Activated CD4-positive, alpha-beta T cell treated with anti-CD3 and anti-CD28 coated beads, Interleukin-2, amount 50 U/mL, for 24 hours (primary cell): Measurements from ENCODE around the gene TSHZ2.

Source experiments
- DNase-seq, 2 donors: peaks; one replicate each; pipeline ENCODE4 v3.0.0-alpha.2; 2020; ENCODE audit warnings: low read depth in 1 of 2, low spot score in 1 of 2

Gene TSHZ2

DNA sequence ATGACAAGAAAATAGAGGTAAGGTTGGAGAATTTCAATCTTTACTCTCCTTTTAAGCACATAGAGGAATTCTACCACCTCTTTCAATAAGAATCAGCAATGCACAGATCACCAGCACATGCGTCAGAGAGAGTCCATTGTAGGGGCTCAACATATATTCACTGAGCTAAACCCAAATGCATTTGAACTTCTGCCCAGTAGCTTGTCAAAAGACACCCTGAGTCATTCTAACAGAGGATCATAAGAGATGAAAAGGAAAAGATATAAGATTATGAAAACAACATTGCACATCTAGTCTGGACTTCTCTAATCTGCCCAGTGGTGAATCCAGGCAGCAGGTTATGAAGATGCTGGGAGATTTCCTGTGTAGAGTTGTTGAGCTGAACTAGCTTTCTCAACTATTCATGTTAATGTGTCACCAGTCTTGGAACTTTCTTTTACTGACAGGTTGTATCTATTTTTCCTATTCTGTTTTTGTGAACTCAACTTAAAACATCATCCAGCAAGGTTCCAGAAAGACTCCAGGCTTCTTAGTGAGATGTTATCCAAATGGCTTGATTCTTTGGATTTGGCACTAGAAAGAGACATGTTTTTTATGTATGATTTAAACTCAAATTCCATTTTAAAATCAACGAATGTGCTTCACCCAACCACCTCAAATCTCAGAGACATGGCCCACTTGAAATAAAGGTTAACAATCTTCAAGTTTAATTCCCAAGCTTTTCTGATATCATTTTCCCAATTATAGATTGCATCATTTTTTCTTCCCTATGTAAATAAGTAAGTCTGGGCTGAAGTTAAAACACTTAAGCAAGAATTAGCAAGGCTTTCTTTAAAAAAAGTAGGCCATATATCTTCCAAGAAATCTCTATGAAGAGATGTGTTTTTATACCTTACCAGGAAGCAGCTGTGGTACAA is 89.3 kb downstream of the TSHZ2 start:
- no peak for DNase-seq

DNA sequence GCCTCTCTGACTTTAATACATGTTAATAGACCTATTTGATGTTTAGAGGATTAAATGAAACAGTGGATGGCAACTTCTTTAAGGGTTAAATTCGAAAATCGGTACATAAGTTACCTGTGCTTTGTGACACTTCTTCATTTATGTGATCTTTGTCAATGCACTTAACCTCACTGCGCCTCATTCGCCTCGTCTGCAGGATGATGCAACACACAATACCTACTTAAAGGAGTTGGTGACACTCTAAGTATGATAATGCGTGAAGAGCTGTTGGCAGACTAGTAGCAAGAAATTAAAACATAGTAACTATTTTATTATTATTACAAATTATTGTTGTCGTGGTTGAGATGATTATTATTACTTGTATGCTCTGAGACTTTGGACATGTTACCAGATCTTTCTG is 92.8 kb downstream of the TSHZ2 start:
- no peak for DNase-seq

DNA sequence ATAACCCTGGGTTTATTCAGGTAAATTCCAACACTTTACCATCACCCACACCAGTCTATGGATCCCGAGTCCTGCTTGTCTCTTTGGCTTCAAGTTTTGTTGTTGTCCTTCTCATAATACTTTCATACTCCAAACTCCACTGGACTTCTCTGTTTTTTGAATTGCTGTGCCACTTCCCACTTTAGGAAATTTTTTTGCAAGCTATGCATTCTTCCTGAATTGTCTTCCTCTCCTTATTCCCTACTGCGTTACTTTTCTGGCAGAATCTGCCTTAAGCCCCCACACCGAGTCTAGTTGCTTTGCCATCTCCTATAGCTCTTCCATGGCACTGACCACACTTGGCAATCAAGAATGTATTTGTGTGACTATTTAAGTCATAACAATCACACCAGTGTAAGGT is 96.1 kb downstream of the TSHZ2 start:
- DNase-seq = no peak

DNA sequence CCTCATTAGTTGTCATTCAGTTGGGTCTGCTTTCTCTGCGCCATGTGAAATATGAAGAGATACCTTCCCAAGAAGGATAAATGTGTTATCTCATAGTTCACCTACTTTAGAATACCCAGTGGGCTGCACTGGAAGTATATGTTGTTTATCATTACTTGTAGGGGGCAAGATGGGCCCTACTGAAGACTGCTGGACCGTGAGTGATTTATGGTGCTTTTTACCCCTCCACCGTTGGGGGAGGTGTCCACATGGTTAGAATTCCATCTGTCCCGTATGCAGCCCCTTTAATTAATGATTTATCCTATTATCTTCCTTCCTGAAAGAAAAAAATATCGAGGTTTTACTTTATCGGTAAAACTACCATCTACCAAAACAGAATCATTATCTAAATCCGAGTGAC is 97.0 kb downstream of the TSHZ2 start:
- DNase-seq = no peak

DNA sequence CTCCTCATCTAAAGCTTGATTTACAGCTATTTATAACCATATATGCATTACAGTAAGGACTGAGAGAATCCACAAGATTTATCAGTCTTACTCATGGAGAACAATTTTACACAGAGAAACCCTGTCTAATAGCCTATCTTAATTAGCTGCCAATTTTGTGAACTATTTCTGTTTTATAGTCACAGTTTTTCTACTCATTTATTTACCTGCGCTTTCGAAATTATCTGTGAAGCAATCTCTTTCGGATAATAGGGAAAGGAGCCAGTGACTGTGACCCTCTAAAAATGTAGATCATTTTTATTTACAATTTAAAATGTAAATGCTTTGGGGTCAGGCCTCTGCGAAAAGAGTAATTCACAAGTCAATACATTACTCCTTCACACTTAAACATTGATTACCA is 98.1 kb downstream of the TSHZ2 start:
- no peak for DNase-seq

DNA sequence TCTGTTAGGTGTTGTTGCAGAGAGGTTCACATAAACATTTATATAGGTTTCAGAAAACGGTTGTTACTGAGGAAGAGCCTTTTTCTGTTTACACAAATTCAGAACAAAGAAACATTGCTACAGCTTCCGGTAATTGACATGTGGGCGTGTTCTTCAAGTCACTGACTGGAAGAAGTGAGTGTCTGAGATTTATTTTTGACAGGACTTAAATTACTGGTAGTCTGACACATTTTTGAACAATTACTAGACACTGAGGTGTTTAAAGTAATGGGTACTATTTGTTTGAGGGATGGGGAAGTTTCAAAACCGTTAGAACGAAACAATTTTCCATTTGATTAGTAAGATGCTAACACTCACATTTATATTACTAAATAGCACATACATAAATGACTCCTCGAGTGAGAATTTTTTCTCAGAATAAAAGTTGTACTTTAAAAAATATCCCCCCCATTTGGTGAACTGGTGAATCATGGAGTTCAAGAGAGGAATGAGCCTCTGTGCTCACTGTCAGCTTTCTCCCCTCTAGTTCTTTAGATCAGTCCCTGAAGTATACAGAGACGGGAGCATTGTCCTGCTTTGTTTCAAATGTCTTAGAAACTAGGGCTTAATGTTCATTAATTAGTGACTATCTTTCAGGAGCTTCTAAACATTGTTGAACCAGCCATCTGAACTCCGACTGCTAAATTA is 98.7 kb downstream of the TSHZ2 start:
- DNase-seq = peak in 1 of 2 donors; percentile 34

DNA sequence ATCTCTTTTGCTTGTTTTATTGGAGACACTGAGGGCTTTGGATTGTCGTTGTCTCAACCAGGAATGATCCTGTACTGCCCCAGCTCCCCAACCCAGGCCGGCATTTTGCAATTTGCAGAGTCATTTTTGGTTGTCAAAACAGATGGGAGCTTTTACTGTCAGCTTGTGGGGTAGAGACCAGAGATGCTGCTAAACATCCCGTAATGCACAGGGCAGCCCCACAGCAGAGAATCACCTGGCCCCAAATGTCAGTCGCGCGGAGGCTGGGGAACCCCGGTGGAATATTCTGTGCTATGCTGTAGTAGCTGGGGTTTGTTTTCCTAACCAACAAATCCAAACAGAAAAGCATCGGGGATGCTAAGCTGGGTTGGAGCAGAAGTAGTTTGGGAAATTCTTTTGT is 99.7 kb downstream of the TSHZ2 start:
- no peak for DNase-seq

DNA sequence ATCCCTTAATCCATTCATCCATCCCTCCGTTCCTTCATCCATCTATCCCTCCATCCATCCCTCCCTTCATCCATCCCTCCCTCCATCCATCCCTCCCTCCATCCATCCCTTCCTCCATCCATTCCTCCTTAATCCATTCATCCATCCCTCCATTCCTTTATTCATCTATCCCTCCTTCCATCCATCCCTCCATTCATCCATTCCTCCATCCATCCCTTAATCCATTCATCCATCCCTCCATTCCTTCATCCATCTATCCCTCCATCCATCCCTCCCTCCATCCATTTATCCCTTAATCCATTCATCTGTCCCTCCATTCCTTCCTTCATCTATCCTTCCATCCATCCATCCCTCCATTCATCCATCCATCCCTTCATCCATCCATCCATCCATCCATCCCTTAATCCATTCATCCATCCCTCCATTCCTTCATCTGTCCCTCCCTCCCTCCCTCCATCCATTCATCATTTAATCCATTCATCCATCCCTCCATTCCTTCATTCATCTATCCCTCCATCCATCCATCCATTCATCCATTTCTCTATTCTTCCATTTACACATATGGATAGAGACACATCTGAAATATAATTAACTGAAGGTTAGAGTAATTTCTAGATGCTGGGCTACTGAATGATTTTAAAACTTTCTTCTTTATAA is 100.9 kb downstream of the TSHZ2 start:
- DNase-seq = no peak

DNA sequence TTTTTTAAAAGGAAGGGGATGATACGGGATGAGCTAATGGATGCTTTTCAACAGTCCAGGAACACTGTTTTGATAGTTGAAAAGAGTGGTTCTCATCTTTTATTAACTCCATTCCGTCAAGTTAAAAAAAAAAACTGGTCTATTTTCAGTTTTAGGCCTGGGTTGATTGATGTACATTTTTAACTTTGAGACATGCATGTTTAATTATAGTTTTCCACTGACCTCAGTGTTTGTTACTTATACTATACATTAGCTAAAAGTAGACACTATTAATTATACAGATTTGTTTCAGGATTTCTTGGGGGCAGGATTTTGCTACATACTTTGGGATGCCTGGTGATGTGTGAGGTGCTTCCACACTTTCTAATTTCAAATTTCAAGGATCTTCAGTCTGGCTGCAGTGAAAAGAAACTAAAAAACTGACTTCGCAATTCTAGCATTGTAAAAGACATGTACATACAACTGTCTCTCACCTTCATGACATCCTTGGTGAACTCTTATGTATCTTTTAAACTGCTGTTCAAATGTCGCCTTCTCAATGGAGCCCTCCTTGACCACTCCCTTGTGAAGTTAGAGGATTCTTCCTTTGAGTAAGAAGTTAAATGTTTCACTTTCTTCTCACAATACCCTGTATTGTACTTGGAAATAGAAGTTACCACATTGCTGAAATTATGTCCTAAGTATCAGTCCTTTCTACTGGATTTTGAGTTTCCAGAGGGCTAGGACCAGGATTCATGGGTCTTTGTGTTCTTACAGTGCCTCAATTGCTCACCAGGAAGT is 101.7 kb downstream of the TSHZ2 start:
- no peak for DNase-seq

DNA sequence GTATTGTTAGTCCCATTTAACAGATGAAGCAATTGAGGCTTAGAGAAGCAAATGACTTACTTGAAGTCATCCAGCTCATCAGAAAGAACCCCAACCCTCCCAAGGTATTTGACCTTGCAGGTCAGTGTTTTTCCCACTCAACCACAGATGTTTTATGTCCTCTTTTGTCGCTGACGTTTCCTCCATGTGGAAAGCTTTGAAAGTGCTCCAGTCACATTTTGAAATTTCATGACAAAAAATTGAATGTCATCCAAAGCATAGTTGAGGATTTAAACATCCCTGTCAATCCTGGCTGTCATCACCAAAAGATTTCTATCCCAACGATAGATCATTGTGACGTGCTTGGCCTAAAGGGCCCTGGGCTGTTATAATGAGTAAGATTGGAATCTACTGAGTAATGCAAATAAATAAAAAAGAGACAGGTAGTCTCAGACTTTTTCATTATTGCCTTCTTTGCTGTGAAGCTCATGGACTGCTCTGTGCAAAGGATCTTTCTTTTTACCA is 102.7 kb downstream of the TSHZ2 start:
- DNase-seq = no peak

DNA sequence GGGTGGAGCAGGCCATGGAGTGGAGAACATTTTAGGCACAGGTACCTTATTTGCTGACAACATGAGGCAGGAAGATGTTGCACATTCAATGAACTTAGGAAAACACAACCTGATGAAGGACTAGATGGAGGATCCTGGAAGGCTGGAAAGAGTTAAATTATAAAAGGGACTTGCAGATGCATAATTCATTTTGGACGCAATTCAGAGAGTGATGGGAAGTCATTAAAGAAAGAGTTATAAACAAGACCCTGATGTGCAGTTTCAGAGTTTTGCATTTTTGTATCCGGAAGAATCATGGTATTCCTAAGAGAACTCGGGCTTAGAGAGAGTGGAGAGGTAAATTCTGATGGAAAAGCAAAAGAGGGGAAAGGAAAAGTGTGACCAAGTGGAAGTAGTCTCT is 104.5 kb downstream of the TSHZ2 start:
- DNase-seq = no peak

DNA sequence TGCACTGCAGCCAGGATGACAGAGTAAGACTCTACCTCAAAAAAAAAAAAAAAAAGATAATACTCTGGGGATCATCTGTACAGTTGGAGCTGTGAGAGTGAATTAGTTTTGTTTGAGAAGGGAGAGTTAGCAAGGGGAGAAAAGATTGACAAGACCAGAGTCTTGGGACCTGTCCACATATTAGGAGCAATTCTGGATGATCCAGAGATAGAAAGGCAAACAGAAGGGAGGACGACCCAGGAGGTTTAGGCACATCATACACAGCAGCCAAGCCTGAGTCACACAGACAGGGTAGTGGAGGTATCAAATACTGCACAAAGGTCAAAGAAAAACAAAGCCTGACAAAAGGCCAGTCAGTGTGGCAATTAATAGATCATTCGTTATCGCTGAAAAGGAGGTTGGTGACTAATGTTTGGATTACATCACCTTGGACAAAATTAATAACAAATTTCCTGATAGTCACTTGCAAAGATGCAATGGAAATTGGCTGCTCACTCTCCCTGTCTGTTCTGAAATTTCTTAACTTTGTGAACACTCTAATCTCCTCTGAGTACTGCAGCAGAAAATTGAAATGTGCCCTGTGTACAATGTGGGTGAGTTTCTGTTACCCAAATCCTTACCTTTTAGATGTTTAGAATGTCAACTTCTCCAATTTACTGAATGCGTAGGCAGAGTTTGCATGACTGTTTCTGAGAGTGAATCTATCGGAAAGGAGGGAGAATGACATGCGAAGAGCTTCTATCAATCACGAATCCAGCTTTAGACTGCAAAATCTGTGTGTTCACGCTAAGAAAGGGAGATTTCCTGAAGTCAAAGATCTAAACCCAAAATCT is 105.4 kb downstream of the TSHZ2 start:
- peak in 1 of 2 donors; percentile 36 for DNase-seq

DNA sequence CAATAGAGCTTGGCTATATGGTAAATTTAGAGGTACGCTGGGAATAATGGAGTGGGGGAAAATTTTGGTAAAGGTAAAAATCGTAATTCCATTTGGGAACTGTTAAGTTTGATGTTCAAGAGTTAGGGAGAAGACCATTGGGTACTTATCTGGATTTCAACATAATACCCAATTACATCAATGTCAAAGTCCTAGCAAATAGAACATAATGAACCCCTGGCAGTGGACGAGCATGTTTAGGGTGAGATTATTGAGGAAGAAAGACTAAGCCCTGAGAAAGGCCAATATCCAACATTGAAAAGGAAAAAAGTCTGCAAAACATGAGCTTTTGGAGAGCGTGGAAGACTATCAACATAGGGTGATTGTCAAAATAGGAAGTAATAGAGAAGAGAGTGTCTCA is 106.6 kb downstream of the TSHZ2 start:
- DNase-seq = no peak

DNA sequence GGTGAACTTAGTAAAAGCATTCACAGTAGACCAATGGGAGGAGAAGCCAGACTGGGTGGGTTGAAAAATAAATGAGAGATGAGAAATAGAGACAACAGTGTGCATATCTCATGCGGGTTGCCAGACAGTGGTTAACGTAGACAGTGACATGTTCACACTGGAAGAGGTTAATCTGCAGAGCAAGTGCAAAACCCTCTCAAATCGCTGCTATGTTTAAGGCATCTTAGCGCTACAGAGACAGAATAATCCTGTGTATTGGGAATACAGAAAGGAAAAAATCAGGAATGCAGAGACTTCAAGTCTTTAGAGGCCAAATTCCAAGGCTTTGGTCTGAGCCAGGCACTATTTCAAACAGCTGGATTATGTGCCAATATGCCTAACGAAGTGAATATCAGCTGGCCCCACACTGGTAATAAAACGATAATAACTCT is 107.1 kb downstream of the TSHZ2 start:
- DNase-seq = no peak

DNA sequence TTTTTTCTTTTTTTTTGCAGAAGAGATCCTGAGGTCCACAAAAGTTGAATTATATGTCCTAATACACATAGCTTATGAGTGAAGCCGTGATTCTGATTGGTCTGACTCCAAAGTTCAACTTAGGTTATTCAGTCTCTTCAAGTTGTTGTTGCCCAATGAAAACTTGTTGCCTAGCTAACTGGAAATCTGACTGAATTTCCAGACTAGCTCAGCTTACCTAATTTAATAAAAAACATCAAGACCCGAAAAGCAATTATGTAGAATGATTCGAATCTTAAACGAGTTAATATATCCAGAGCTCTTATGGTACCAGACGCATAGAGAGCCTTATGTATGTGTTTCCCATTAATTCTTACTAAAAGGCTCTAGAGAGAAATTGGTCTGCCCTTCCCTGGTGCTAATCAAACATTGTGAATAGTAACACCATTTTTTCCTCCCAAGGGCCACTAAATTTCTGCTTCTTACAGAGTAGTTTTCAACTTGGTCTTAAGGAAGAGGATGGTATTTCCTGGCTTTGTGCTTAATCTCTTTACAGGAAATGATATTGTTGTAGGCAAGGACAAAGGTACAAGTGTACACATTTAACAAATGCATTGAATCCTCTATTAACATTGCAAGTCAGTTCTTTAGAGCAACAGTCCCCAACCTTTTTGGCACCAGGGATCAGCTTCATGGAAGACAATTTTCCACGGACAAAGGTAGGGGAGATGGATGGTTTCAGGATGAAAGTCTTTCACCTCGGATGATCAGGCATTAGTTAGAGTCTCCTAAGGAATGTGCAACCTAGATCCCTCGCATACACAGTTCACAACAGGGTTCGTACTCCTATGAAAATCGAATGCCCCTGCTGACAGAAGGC is 107.9 kb downstream of the TSHZ2 start:
- no peak for DNase-seq

DNA sequence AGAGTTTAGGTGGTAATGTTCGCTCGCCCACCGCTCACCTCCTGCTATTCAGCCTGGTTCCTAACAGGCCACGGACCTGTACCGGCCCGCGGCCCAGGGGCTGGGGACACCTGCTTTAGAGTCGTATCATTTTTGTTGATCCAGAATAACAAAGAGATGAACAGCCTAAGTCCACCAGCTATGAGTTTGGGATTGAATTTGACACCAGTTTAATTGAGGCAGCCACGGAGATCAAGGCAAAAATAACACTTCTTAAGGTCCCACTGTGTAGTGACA is 108.5 kb downstream of the TSHZ2 start:
- no peak for DNase-seq

DNA sequence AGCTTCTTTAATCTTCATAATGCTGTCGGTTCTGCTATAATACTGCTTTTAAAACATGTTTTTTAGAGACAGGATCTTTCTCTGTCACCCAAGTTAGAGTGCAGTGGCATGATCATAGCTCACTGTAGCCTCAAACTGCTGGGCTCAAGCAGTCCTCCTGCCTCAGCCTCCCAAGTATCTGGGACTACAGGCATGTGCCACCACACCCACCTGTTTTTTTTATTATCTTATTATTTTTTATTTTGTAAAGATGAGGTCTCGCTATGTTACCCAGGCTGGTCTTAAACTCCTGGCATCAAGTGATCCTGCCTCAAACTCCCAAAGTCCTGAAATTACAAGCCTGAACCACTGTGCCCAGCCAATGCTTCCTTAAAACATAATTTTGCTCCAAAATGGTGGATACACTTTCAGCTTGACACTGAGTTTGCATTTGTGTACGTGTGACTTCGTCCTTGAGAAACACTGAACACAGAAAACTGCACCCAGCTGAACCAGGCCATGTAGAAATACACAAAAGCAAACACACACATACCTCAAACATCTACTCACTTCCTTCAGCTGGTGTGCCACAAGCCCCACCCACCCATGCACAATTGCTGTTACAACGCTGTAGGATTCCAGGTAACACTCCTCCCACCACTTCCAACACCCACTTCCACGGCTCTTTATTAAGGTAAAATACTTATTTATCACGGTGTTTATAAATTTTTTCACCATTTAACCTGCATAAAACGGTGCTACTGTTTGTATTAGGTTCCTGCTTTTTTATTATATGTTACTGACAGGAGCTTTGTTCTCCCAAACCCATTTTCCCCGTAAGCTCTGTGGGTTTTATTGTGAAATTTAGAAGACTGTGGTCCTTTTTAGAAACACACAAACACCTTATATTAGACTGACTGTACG is 109.1 kb downstream of the TSHZ2 start:
- DNase-seq = no peak
